CD4-positive, alpha-beta T cell (primary cell): ENCODE data around the gene KLF13. TPM values are rescaled to one million over a fixed set of nuclear protein-coding genes. Genes with fewer than 3 reads are reported as not detected.

Experiments
- ATAC-seq: fragments of 200-7000 bp; cut with Tn5 transposase; one replicate; pipeline ENCODE4 v1.10.0; 2022; ENCODE audit warnings: mild to moderate bottlenecking; ENCODE audit not compliant: poor library complexity
- CTCF ChIA-PET: fragments of 350-600 bp; sonication (Branson Sonifier 250); formaldehyde crosslinking; loops from one replicate; lab custom pipeline; 2021; ENCODE audit warnings: antibody characterized with exemption, inconsistent platforms; lab: Charles Lee
- POLR2A ChIA-PET: fragments of 350-600 bp; sonication (Branson Sonifier 250); formaldehyde crosslinking; loops from one replicate; lab custom pipeline; 2021; ENCODE audit warnings: antibody characterized with exemption, inconsistent platforms; lab: Charles Lee
- DNase-seq, 14 experiments: peaks; one replicate each; pipeline ENCODE4 v3.0.0-alpha.2; 2013 to 2020; ENCODE audit warnings: mixed read lengths in 2 of 14
- H3K27ac ChIP-seq, 2 donors: one replicate each; pipeline versions ENCODE4 v1.5.1 to v1.7.0; 2013; ENCODE audit warnings: low read length in 2 of 2, low read depth in 1 of 2, mild to moderate bottlenecking in 1 of 2
- H3K27me3 ChIP-seq, 2 experiments: 1 replicate in 1 of 2; 2 replicates in 1 of 2; pipeline versions ENCODE4 v1.6.1 to v1.7.0; 2013; ENCODE audit warnings: low read length in 2 of 2, control low read depth in 1 of 2, mild to moderate bottlenecking in 1 of 2, moderate library complexity in 1 of 2; ENCODE audit not compliant: insufficient read depth in 2 of 2, control insufficient read depth in 1 of 2
- H3K36me3 ChIP-seq: one replicate; pipeline ENCODE4 v1.6.1; 2013; ENCODE audit warnings: low read length, control low read depth; ENCODE audit not compliant: insufficient read depth
- H3K4me1 ChIP-seq: one replicate; pipeline ENCODE4 v1.6.1; 2013; ENCODE audit warnings: low read length, control low read depth; ENCODE audit not compliant: insufficient read depth
- H3K4me3 ChIP-seq: one replicate; pipeline ENCODE4 v1.5.1; 2013; ENCODE audit warnings: mild to moderate bottlenecking, low read length, moderate library complexity
- H3K9me3 ChIP-seq, 2 experiments: 1 replicate in 1 of 2; 2 replicates in 1 of 2; pipeline versions ENCODE4 v1.6.1 to v1.7.0; 2013; ENCODE audit warnings: low read length in 2 of 2, mild to moderate bottlenecking in 2 of 2, control low read depth in 1 of 2, moderate library complexity in 1 of 2; ENCODE audit not compliant: control insufficient read depth in 1 of 2, insufficient read depth in 1 of 2
- H3K27ac Mint-ChIP-seq: one replicate; pipeline ENCODE4 v1.8.0; 2020; ENCODE audit warnings: mixed read lengths
- H3K27me3 Mint-ChIP-seq: one replicate; pipeline ENCODE4 v1.8.0; 2021; ENCODE audit warnings: mixed read lengths
- H3K36me3 Mint-ChIP-seq: one replicate; pipeline ENCODE4 v1.8.0; 2021; ENCODE audit warnings: low read depth, mixed read lengths
- H3K4me1 Mint-ChIP-seq: one replicate; pipeline ENCODE4 v1.8.0; 2021; ENCODE audit warnings: low read depth, mixed read lengths
- H3K4me3 Mint-ChIP-seq: one replicate; pipeline ENCODE4 v1.8.0; 2020; ENCODE audit warnings: mild to moderate bottlenecking, mixed read lengths
- H3K9me3 Mint-ChIP-seq: one replicate; pipeline ENCODE4 v1.8.0; 2020; ENCODE audit warnings: mixed read lengths
- intact Hi-C, 2 experiments: fragments of 100-400 bp; cut with DNase I in 1 of 2; cut with micrococcal nuclease in 1 of 2; formaldehyde crosslinking; loops; one replicate each; pipeline versions ENCODE4 v1.15.1 to v1.9.0; 2023 to 2025; cut with DNase I, micrococcal nuclease
- total RNA-seq, 174 experiments: library from RNA in 2 of 174; stranded (reverse) in 2 of 174; gene quantifications; one replicate each; pipeline ENCODE4 v1.2.3 and lab custom pipeline; 2021 to 2026
- TF ChIP-seq, protein P1 (sequence below): fragments of 200-600 bp; IDR thresholded peaks from one replicate; pipeline ENCODE4 v1.8.0; 2022; ENCODE audit warnings: antibody characterized with exemption, mild to moderate bottlenecking

The KLF13 gene
- total RNA-seq, 2 experiments from 2014 or later: 284 to 308 TPM

DNA sequence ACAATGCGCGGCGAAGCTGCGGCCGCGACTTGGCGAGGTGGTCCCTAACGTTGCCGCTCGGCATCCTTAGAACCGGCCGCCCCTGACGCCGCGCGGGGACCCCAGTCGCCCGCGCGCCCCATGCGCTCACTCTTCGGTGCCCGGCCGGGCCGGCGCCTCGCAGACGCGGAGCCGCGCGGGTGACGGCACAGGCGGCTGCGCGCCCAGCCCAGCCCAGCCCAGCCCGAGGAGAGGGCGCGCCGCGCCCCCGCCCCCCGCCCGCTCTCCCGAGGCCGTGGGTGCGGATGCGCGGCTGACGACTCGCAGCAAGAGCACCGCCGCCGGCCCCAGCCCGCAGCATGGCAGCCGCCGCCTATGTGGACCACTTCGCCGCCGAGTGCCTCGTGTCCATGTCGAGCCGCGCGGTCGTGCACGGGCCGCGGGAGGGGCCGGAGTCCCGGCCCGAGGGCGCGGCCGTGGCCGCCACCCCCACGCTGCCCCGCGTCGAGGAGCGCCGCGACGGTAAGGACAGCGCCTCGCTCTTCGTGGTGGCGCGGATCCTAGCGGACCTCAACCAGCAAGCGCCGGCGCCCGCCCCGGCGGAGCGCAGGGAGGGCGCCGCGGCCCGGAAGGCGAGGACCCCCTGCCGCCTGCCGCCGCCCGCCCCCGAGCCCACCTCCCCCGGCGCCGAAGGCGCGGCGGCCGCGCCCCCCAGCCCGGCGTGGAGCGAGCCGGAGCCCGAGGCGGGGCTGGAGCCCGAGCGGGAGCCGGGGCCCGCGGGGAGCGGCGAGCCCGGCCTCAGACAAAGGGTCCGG is 437 bp downstream of the KLF13 start:
- H3K4me1 Mint-ChIP-seq: peaks cover 64% of the 10 kb centered on the region

DNA sequence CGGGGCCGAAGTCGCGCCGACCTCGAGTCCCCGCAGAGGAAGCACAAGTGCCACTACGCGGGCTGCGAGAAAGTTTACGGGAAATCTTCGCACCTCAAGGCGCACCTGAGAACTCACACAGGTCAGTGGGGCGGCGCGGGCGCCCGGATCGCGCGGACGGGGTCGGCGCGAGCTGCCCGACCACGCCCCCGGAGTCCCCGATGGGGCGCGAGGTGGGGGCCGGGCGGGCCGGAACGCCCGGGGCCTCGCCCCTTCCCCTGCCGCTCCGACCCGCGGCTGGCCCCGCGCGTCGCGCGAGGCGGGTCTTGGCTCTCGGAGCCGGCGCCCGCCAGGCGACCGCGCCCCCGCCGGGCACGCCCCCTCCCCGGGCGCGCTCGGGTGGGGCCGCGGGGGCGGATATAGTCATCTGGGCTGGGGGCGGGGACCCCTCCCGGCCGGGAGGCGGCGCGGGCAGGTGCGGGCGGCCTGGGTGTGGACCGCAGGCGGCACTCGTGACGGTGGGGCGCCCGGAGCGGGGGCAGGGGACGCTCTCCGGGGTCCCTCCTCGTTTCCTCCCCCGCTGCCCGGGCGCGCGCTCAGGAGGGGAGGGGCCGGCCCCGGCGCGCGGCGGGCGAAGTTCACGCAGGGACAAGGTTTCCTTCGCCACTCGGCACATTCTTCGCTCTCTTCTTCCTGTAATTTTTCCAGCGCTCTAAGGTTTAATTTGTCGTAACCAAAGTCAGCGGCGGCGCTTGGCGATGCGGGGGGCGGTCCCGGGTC is 1.2 kb downstream of the KLF13 start:
- peaks cover 57% of the 10 kb centered on the region for H3K36me3 Mint-ChIP-seq
- peak overlapping the region; percentile 84 for H3K4me3 ChIP-seq

More for the DNA sequence above, 437 bp downstream of the KLF13 start:
- Histone ChIP-seq H3K4me1 (peaks cover 52% of the 10 kb centered on the region), H3K27me3 (no peaks in the 10 kb centered on the region), H3K9me3 (no peaks in the 10 kb centered on the region), H3K27ac (peak overlapping the region; percentile 52 to 84), H3K36me3 (peaks cover 13% of the 10 kb centered on the region), H3K4me3 (peak overlapping the region; percentile 59)
- intact Hi-C loops: loop anchor here (1.0 to 10.0 kb wide), 5 partner anchors 61 to 1870 kb away; partner anchors contain the start of gene OTUD7A (in 1 of the 2)
- H3K36me3 Mint-ChIP-seq: peaks cover 49% of the 10 kb centered on the region
- H3K9me3 Mint-ChIP-seq: no peaks in the 10 kb centered on the region
- ChIA-PET CTCF (interaction anchor here (0.9 to 4.8 kb wide), 8 partner anchors 26 to 162 kb away, joined by 3 to 23 read pairs (median 4); no protein-coding TSS in a partner anchor), POLR2A (interaction anchor here (0.6 to 9.1 kb wide), 41 partner anchors 9 to 701 kb away, joined by 3 to 566 read pairs (median 8); partner anchors contain the start of genes ARHGAP11B and MTMR10)
- ATAC-seq (peak; percentile 33), DNase-seq (peak; percentile 57 to 93 (median 76))
- no peaks in the 10 kb centered on the region for H3K27me3 Mint-ChIP-seq
- TF ChIP-seq, protein P1, sequence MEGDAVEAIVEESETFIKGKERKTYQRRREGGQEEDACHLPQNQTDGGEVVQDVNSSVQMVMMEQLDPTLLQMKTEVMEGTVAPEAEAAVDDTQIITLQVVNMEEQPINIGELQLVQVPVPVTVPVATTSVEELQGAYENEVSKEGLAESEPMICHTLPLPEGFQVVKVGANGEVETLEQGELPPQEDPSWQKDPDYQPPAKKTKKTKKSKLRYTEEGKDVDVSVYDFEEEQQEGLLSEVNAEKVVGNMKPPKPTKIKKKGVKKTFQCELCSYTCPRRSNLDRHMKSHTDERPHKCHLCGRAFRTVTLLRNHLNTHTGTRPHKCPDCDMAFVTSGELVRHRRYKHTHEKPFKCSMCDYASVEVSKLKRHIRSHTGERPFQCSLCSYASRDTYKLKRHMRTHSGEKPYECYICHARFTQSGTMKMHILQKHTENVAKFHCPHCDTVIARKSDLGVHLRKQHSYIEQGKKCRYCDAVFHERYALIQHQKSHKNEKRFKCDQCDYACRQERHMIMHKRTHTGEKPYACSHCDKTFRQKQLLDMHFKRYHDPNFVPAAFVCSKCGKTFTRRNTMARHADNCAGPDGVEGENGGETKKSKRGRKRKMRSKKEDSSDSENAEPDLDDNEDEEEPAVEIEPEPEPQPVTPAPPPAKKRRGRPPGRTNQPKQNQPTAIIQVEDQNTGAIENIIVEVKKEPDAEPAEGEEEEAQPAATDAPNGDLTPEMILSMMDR: no peak
- H3K4me3 Mint-ChIP-seq: peak overlapping the region; percentile 56
- peak overlapping the region; percentile 97 for H3K27ac Mint-ChIP-seq

More for the DNA sequence above, 1.2 kb downstream of the KLF13 start:
- intact Hi-C loops: loop anchor here (1.0 to 10.0 kb wide), 8 partner anchors 19 to 1869 kb away; partner anchors contain the start of gene OTUD7A (in 1 of the 2)
- peaks cover 59% of the 10 kb centered on the region for H3K4me1 ChIP-seq
- peak overlapping the region; percentile 82 to 96 for H3K27ac ChIP-seq
- CTCF ChIA-PET: no interaction called here
- TF ChIP-seq, protein P1: no peak
- H3K4me1 Mint-ChIP-seq: peaks cover 71% of the 10 kb centered on the region
- no peaks in the 10 kb centered on the region for H3K27me3 ChIP-seq
- no peaks in the 10 kb centered on the region for H3K9me3 ChIP-seq
- peak; percentile 15 for ATAC-seq
- peak overlapping the region; percentile 97 for H3K27ac Mint-ChIP-seq
- peaks cover 13% of the 10 kb centered on the region for H3K36me3 ChIP-seq
- H3K9me3 Mint-ChIP-seq: no peaks in the 10 kb centered on the region
- POLR2A ChIA-PET: interaction anchor here (0.9 to 9.1 kb wide), 15 partner anchors 9 to 160 kb away, joined by 3 to 566 read pairs (median 12); no protein-coding TSS in a partner anchor
- H3K27me3 Mint-ChIP-seq: no peaks in the 10 kb centered on the region
- peak overlapping the region; percentile 93 for H3K4me3 Mint-ChIP-seq
- peak; percentile 48 to 92 (median 78) for DNase-seq
